H1 (cell line): ENCODE results near the gene SPCS3.
"Not testable (repeated sequence)": the region's sequence is repeated elsewhere in the genome, so short reads cannot be mapped to it uniquely, and the experiment has no call there.

ENCODE experiments used
- HDAC6 ChIP-seq: IDR thresholded peaks from one replicate; pipeline ENCODE4 v1.7.1; 2012; ENCODE audit warnings: low read depth, mild to moderate bottlenecking, inconsistent platforms, low read length, moderate library complexity
- TF ChIP-seq, protein P1 (sequence below), 3 experiments: IDR thresholded peaks; 1 replicate in 2 of 3; 2 replicates in 1 of 3; pipeline versions ENCODE4 v1.5.1 to v1.6.1; 2011; ENCODE audit warnings: low read length in 3 of 3, mild to moderate bottlenecking in 3 of 3, inconsistent platforms in 2 of 3, low read depth in 1 of 3, moderate library complexity in 1 of 3; ENCODE audit not compliant: insufficient read depth in 1 of 3; ENCODE audit errors: control extremely low read depth in 1 of 3

DNA sequence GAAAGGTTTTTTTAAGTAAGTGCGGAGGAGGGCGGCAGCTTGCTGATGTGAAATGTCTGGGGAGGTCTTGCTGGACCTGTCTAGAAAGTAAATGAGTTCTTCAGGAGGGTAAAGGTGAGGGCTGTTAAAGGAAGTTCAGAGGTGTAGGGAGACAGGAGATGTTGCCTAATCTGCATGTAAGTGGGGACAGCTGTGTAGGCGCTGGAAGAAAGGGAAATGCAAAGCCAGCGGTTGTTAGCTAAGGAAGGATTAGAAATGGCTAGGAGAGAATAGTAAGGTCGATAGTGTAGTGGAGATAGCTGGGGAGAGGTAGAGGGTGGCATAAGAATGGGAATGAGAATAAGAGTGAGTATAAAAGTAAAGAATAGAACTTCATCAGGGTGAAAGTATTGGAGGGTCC lies 23.9 kb upstream of the SPCS3 start:
- TF ChIP-seq, protein P1, sequence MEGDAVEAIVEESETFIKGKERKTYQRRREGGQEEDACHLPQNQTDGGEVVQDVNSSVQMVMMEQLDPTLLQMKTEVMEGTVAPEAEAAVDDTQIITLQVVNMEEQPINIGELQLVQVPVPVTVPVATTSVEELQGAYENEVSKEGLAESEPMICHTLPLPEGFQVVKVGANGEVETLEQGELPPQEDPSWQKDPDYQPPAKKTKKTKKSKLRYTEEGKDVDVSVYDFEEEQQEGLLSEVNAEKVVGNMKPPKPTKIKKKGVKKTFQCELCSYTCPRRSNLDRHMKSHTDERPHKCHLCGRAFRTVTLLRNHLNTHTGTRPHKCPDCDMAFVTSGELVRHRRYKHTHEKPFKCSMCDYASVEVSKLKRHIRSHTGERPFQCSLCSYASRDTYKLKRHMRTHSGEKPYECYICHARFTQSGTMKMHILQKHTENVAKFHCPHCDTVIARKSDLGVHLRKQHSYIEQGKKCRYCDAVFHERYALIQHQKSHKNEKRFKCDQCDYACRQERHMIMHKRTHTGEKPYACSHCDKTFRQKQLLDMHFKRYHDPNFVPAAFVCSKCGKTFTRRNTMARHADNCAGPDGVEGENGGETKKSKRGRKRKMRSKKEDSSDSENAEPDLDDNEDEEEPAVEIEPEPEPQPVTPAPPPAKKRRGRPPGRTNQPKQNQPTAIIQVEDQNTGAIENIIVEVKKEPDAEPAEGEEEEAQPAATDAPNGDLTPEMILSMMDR (IDR thresholded peaks at IDR 0.05; ENCODE audit: control extremely low read depth in 1 of 3, insufficient read depth in 1 of 3, low read depth in 1 of 3, low read length in 3 of 3), result not testable (repeated sequence)
- not testable (repeated sequence) for TF ChIP-seq HDAC6
